ENCODE measurements around the gene METTL5. TPM values are rescaled to one million over a fixed set of nuclear protein-coding genes. Genes with fewer than 3 reads are reported as not detected.

The METTL5 gene
- total RNA-seq, 4 donors from 2014 or later: 49.8 to 77.3 (median 57.4) TPM

- WGBS, 2 donors: 83 to 89% methylated on average over 2 of the region's 2 CpGs
- no peaks in the 10 kb centered on the region for H3K27me3 ChIP-seq
- H3K36me3 ChIP-seq: no peaks in the 10 kb centered on the region
- DNase-seq: no peak
- H3K9me3 ChIP-seq: no peaks in the 10 kb centered on the region
- intact Hi-C loops (cut with DNase I): no loop called here
- no peak overlapping the region for H3K27ac ChIP-seq
- no peak for TF ChIP-seq POLR2A (IDR thresholded peaks at IDR 0.05)
- no peak for TF ChIP-seq CTCF (IDR thresholded peaks at IDR 0.05)
- H3K4me3 ChIP-seq (replicated peaks in 1 of 3): no peak overlapping the region
- H3K4me1 ChIP-seq: peaks cover 20 to 25% of the 10 kb centered on the region in 2 donors
Measured at GRCh38 chr2:169772651-169773050, 52.1 kb downstream of the METTL5 start.

- Histone ChIP-seq H3K27me3 (no peaks in the 10 kb centered on the region), H3K27ac (no peak overlapping the region), H3K36me3 (no peaks in the 10 kb centered on the region), H3K4me3 (replicated peaks in 1 of 3) (no peak overlapping the region), H3K9me3 (no peaks in the 10 kb centered on the region), H3K4me1 (peaks cover 12 to 15% of the 10 kb centered on the region in 2 donors)
- DNase-seq: no peak
- TF ChIP-seq POLR2A (IDR thresholded peaks at IDR 0.05) (no peak), CTCF (IDR thresholded peaks at IDR 0.05) (no peak)
- 97 to 98% methylated on average over 2 of the region's 2 CpGs for WGBS, 2 donors
- intact Hi-C loops (cut with DNase I): no loop called here
Measured at GRCh38 chr2:169771612-169772011, 53.1 kb downstream of the METTL5 start.

GRCh38 chr2:169771021-169771420 is 53.7 kb downstream of the METTL5 start:
- no peak for DNase-seq
- H3K27me3 ChIP-seq: no peaks in the 10 kb centered on the region
- intact Hi-C loops (cut with DNase I): no loop called here
- H3K36me3 ChIP-seq: no peaks in the 10 kb centered on the region
- H3K4me1 ChIP-seq: peaks cover 6 to 9% of the 10 kb centered on the region in 2 donors
- no peaks in the 10 kb centered on the region for H3K9me3 ChIP-seq
- H3K4me3 ChIP-seq (replicated peaks in 1 of 3): no peak overlapping the region
- H3K27ac ChIP-seq: no peak overlapping the region
- TF ChIP-seq POLR2A (IDR thresholded peaks at IDR 0.05) (no peak), CTCF (IDR thresholded peaks at IDR 0.05) (no peak)
- 85 to 88% methylated on average over 5 of the region's 5 CpGs for WGBS, 2 donors

GRCh38 chr2:169768262-169768995 is 56.3 kb downstream of the METTL5 start:
- H3K27me3 ChIP-seq: no peaks in the 10 kb centered on the region
- TF ChIP-seq POLR2A (IDR thresholded peaks at IDR 0.05) (no peak), CTCF (IDR thresholded peaks at IDR 0.05) (no peak)
- intact Hi-C loops (cut with DNase I): no loop called here
- H3K4me3 ChIP-seq (replicated peaks in 1 of 3): peak overlapping the region; percentile 2 to 42 (median 12)
- no peaks in the 10 kb centered on the region for H3K36me3 ChIP-seq
- 24 to 50% methylated on average over 20 to 34 of the region's 72 CpGs for WGBS, 2 donors
- H3K4me1 ChIP-seq: no peaks in the 10 kb centered on the region
- H3K27ac ChIP-seq: no peak overlapping the region
- peak; percentile 26 to 39 for DNase-seq
- no peaks in the 10 kb centered on the region for H3K9me3 ChIP-seq

- Histone ChIP-seq H3K27me3 (no peaks in the 10 kb centered on the region), H3K36me3 (no peaks in the 10 kb centered on the region), H3K9me3 (no peaks in the 10 kb centered on the region), H3K4me1 (no peaks in the 10 kb centered on the region), H3K27ac (no peak overlapping the region), H3K4me3 (replicated peaks in 1 of 3) (no peak overlapping the region)
- intact Hi-C loops (cut with DNase I): no loop called here
- TF ChIP-seq CTCF (IDR thresholded peaks at IDR 0.05) (peak; percentile 39 to 76 (median 62)), POLR2A (IDR thresholded peaks at IDR 0.05) (no peak)
- 11 to 21% methylated on average over 12 of the region's 12 CpGs for WGBS, 2 donors
- peak; percentile 69 to 72 for DNase-seq
Measured at GRCh38 chr2:169767243-169767888, 57.3 kb downstream of the METTL5 start.
